T47D (cell line): ENCODE data around the gene JMY.

ENCODE experiments used
- DNase-seq, 2 experiments: peaks; one replicate each; pipeline versions ENCODE4 v3.0.0 to v3.0.0-alpha.2; 2011 to 2012; ENCODE audit warnings: low read depth in 1 of 2, low spot score in 1 of 2
- JUND ChIP-seq: IDR thresholded peaks from 2 replicates; pipeline ENCODE4 v1.6.1; 2012; ENCODE audit warnings: low read depth
- in situ Hi-C: cut with HindIII; loops from 2 replicates; pipeline ENCODE4 v1.10.0; 2016; ENCODE audit warnings: low sequenced_read_pairs, low pct_unique_long_range_greater_than_20kb

The JMY gene

DNA sequence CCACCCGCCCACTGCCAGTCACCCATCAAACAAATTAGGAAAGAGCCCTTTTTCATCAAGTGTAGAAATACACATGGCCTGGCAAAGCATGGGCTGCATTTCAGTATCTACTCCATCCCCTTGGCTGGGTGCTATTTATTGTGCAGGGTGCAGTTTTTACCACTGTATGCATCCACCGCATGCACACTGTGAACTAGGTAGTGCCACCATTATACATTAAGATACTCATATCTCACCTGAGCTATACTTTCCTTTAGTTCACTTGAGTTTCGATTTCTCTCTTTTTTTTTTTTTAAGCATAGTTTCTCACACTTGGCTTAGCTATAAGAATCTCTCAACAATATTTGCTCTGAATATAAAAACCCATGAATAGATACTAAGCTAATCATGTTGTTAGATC is 49.4 kb downstream of the JMY start:
- in situ Hi-C loops = no loop called here
- no peak for DNase-seq
- no peak for TF ChIP-seq JUND

DNA sequence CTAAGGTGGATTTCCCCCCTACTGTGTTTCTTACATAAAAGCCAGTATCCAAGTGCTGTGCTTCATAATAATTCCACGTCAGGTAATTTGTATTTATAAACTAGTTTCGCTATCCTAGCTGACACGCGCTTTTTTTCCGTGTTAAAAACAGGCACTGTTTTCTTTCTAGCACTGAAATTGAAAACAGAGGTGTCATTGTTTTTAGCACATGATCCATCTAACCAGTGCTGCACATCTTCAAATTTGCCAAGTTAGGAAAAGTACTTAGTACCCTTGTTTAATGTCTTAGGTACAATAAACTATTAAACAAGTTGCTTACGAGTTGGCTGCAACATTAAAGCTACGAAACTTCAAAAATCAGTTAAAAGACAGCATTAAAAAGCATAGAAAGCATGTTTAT is 49.9 kb downstream of the JMY start:
- DNase-seq = no peak
- TF ChIP-seq JUND = no peak
- in situ Hi-C loops = no loop called here

GRCh38 chr5:79287380-79287779 is 51.4 kb downstream of the JMY start:
- in situ Hi-C loops = no loop called here
- no peak for TF ChIP-seq JUND
- no peak for DNase-seq

- DNase-seq = no peak
- in situ Hi-C loops = no loop called here
- no peak for TF ChIP-seq JUND
Observed at GRCh38 chr5:79287907-79288306, 52.0 kb downstream of the JMY start.

- TF ChIP-seq JUND = no peak
- DNase-seq = no peak
- in situ Hi-C loops = no loop called here
Observed at GRCh38 chr5:79295029-79295428, 59.1 kb downstream of the JMY start.

GRCh38 chr5:79297661-79298060 is 61.7 kb downstream of the JMY start:
- in situ Hi-C loops = no loop called here
- TF ChIP-seq JUND = no peak
- DNase-seq = no peak

DNA sequence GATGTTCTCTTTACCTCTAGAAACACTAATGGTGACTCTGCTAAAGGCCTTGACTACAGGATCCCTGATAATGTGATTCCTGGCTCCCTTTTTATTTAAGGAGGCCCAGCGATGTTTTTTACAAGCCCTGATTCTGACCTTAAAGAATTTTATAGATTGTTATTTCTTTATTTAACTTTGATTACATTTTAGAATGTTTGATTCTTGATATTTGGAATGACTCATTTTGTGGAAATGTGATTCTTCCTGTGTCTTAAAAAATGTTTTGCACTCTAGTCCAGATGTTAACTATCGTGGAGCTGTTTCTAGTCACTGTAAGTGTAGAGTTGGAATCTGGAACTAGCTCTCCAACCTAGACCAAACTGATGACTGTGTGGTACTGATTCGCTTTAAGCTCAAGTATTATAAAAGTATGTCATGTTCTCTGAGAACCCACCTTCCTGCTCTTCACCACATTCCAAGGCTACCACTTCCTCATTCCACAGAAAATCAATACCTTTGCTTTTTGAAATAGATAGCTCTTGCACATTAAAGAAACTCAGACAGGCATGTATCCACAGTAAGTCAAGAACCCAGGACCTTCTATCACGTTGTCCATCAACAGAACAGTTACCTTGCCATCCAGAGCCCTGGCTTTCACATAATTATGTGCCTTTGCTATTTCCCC is 65.2 kb downstream of the JMY start:
- no peak for DNase-seq
- in situ Hi-C loops = no loop called here
- no peak for TF ChIP-seq JUND

GRCh38 chr5:79302454-79302853 is 66.5 kb downstream of the JMY start:
- DNase-seq = no peak
- no peak for TF ChIP-seq JUND
- in situ Hi-C loops = no loop called here

DNA sequence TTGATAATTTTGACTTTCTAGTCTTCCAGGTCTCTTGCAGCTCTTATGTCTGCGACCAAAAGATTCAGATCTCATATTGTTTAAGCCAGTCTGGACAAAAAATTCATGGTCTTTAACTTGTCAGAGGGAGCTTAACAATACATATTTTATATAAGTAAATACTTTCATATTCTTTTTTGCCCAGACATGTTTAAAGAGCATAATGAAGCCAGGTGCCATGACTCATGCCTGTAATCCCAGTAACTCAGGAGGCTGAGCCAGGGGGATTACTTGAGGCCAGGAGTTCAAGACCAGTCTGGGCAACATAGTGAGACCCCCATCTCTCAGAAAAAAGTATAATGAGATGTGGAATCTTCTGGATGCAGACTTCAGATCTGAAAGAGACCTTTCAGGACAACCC is 69.8 kb downstream of the JMY start:
- in situ Hi-C loops = no loop called here
- no peak for TF ChIP-seq JUND
- DNase-seq = no peak

- DNase-seq = peak in 1 of 2 experiments; percentile 9
- no peak for TF ChIP-seq JUND
- in situ Hi-C loops = no loop called here
Observed at GRCh38 chr5:79318935-79319614, 83.1 kb downstream of the JMY start.

DNA sequence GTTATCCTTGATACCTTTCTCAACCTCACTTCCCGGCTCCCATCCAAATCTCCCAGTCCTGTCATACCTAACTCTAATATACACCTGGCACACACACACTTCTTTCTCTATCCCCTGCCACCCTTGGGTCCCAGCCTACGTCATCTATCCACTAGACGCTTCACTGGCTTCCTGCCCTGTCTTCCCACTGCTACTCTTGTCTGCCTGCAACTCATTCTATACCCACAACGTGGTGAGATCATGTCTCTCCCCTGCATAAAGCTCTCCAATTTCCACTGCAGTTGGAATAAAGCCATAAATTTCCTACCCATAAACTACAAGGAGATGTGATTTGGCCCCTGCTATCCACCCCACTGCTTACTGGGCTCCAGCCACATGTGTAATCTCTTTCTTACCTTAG is 93.5 kb downstream of the JMY start:
- DNase-seq = no peak
- no peak for TF ChIP-seq JUND
- in situ Hi-C loops = no loop called here

GRCh38 chr5:79330071-79330470 is 94.1 kb downstream of the JMY start:
- DNase-seq = no peak
- no peak for TF ChIP-seq JUND
- in situ Hi-C loops = no loop called here

DNA sequence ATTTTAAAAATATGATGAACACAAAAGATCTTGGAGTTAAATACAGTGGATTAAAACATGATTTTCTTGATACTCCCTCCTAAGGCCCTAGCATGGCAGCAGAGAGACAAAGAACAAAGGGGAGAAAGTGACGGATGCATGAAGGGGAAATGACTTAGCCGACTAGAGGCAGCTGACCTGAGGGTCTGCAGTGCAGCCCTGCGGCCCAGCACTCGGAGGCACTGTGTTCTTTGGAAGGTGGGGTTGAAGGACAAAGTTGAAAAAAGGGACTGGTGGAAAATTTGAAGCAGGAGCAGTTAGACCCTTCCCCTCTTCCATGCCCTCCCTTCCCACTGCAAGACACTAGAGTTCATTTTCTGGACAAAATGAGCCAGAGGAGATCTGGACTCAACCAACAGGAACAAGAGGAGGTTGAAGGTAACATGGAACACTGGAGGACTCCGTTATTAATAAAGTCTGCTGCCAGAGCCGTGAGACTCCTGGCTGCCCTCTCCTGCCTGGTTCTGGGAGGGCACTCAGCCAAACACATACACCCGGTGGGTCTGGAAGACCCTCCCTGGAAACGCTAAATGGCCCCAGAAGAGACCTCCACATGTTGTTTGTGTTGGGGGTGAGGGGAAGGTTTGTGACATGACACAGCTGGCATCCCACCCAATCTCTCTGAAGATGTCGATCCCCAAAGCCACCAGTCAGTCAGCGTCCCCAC is 98.1 kb downstream of the JMY start:
- in situ Hi-C loops = no loop called here
- no peak for TF ChIP-seq JUND
- DNase-seq = no peak
